HG03139 (cell line): ENCODE measurements around the gene C16orf96.

Experiments
- ATAC-seq: cut with Tn5 transposase; IDR thresholded peaks from one replicate; pipeline ENCODE4 v1.9.1; 2021; ENCODE audit not compliant: unreplicated experiment

The C16orf96 gene

DNA sequence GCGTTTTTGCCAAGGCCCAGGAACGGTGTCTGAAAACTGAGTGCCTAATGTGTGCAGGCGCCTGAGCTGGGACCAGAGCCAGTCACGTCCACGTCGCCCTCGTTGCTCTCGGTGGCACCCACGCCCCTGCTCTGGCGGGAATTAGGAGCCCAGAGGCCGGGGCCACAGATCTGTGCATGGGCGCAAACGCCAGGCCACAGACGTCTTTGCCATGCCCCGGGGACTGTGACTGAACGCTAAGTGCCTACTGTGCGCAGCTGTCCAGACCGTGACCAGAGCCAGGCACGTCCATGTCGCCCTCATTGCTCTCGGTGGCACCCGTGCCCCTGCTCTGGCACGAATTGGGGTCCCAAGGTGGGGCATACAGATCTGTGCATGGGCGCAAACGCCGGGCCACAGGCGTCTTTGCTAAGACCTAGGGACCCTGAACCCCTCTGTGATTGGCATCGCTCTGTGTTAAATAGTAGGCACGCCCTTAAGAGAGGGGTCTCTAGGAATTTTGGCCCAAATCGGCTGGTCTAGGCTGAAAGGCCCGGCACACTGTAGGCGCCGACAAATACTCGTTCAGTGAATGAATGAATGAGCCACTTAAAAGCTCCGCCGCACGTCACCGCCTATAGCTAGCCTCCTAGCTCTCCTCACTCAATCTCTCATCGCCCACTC lies 59.4 kb downstream of the C16orf96 start:
- no peak for ATAC-seq

DNA sequence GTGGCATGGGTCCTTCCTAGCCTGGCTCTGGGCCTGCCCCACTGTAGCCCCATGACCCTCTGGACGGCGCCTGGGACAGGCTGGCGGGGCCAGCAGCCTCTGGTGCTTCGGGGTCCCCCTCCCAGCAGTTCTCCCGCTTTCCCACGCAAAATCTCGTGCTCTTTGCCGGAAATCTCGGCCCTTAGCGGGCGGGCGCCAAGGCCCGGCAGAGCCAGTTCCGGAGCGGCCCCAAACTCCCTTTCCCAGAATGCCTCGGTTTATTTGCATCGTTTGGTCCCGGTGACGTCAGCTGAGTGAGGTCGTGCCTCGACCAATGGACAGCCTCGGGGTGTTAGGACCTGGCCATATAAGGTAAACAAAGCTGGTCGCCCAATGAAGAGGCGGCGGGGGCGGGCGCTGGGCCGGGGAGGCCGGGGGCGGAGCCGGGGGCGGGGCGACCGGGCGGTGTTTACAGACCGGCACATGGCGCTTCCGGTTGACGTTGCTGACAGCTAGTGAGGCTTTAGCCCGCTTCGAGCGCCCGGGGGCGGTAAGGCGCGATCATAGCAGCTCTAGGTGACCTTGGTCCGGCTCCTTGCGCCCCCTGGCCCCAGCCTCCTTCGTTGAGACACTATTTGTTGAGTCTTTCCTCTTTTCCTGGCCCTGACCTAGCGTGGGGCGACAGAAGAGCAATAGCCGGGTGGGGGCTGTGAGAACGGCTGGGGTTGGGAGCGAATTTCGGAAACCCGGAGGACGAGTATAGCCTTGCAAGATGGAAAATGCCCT lies 60.1 kb downstream of the C16orf96 start:
- peak; percentile 65 for ATAC-seq

DNA sequence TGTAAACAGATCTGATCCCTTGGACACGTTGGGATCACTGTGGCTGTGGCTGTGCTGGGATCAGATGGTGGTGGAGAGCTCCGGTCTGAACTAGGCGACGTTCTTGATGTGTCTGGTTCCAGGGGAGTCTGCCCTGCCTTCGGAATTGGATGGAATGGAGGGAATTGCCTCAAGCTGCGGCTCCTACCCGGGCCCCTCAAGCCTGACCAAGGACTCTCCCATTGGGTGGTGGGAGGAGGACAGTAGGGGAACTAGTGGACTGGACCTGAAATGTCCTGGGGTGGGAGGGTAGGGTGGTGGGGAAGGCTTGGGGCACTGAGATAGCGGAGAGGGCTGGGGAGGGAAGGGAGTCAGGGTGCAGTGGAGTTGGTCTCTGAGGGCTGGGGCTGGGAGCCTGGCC lies 61.7 kb downstream of the C16orf96 start:
- no peak for ATAC-seq

DNA sequence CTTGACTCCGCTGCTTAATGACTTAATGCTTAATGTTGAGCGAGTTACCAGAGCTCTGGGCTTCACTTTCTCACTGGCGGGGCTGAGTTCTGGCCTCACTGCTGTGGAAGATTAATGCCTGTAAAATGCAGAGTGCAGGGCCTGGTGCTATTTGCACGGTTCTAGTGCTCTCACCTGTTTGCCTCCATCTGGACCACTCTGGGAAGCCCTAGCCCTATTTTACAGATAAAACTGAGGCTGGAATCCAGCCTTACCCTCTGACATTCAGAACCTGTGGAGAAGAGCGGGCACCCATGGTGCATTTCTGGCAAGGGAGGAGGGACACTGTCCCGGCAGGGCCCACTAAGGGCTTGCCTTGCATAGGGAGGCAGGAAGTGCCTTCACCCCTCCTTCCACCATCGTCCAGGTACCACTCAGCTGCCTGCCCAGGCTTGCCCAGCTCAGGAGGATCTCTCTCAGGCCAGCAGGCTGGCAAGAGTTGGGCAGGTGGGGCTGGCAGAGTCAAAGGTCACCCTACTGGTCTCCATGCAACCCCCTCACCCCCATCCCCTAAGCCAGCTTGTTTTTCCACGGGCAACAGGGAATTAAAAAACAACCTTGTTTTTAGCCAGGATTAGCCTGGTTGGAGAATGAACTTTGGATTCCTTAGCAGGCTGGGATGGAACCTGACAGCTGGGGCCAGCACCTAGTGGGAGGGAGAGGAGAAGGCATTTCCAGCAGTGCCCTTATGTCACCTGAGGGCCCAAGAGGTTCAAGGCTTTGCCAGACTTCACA lies 62.7 kb downstream of the C16orf96 start:
- no peak for ATAC-seq

DNA sequence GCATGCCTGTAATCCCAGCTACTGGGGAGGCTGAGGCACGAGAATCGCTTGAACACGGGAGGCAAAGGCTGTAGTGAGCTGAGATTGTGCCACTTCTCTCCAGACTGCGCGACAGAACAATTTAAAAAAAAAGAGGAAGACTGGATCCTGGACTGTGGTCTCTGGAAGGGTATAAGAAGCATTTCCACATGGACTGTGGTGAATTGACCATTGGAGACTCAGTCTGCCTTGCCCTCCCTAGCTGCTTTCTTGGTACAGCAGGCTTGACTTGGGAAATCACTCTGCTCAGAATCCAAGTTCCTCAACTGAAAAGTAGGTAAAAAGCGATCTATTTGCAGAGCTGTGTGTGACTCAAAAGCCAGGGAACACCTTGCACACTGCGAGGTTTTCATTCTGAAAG lies 67.5 kb downstream of the C16orf96 start:
- ATAC-seq: no peak

DNA sequence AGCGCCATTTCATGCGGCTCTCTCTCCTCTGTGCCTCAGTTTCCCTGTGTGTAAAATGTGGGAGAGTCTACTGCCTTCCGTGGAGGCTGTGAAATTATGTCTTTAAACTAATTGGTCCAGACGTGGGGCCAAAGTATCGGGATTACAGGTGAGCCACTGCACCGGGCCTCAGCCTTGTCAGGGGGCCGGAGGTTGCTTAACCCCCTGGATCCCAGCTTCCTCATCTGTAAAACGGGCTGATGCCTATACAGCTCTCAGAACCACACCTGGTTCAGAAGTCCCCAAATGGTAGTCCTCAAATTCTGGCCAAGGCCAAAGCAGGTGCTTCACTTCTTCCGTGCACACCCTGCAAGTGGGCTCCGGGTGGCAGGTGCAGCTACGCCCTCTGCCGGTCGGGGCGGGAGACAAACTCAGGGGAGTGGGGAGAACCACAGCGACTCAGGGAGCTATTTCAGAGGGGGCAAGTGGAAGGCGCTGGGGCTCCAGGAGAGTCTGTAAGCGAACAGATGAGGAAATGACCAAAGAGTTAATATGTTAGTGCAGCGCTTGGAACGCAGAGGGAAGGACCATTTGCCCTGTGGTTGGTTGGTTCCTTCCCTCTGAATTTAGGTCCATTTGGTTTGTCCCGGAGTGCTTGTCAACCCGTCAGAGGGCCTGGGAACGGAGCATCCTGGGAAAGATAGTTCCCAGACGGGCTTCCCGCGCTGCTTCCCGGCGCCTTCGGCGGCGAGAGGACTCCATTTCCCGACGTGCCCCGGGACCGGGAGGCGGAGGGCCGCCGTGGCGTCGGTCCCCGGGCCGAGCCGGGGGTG lies 68.1 kb downstream of the C16orf96 start, which contains the start of gene MGRN1:
TSS of gene MGRN1 (plus strand) at position 812 of the 812 bp plus-strand sequence. CDS start 135 bp downstream, outside the sequence.
- peak; percentile 67 for ATAC-seq

DNA sequence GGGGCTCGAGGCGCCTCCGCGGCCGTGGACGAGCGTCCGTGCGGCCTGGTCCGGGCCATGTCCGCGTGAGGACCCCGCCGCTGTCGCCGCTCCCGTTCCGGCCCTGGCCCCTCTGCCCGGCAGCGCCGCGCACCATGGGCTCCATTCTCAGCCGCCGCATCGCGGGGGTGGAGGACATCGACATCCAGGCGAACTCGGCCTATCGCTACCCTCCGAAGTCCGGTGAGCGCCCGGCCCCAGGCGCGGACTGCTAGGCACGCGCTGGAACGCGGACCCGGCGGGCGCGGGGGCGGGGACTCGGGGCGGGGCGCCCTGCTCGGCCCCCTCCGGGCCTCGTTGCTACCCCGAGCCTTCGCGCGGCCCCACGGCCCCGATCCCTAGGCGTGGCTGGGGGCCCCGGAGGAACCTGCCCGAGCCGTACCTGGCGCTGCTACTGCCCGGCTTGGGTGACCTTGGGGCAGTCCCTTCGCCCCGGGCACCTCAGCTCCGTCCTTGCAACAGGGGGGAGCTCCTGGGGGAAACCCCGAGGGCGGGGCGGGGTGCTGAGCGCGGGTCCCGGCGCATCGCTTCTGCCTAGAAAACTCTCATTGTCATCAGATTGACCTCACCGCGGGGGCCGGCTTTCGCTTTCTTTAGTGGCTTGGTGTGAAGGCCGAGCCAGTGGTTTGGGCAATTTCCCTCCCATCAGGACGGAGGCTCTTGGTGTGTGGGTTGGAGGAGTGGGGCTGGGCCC lies 68.9 kb downstream of the C16orf96 start:
- ATAC-seq: peak; percentile 45

DNA sequence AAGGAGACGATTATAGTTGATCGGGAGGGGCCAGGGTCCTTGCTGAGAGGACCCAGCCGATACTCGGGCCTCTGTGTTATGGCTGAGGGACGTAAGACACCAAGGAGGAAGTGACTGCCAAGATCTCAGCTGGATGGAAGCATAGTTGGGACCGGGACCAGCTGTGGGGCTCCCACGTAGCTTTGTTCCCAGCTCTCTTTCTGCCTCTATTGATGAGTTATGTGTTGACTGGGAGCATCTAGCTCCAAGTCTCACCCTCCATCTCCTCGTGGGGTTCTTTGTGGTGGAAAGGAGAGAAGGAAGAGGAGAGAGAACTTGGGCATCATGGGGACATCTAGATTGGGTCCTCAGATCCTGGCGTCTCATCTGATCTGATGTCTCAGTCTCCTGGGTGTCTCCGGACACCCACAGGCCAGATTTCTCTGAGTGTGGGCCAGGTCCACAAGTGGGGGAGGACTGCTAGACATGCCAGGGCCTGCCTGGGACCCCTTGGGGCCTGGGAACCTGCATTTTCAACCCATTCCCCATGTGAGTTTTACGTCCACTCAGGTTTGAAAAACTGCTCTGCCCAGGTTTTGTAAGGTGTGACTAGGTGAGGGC lies 69.5 kb downstream of the C16orf96 start:
- peak; percentile 16 for ATAC-seq

DNA sequence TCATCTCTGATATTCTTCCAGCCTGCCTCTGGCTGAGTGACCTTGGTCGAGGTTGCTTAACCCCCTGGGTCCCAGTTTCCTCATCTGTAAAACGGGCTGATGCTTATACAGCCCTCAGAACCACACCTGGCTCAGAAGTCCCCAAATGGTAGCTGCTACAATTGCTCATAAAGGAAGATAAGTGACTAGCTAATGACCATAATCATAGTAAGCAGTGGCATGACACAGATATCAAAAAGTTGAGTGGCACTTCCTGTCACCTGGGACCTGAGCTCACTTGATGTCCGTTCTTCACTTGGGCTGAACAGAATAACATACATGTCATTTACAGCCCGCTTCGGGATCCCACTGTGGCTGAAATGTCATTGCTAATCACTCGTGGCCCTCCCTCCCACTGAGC lies 70.3 kb downstream of the C16orf96 start:
- no peak for ATAC-seq

DNA sequence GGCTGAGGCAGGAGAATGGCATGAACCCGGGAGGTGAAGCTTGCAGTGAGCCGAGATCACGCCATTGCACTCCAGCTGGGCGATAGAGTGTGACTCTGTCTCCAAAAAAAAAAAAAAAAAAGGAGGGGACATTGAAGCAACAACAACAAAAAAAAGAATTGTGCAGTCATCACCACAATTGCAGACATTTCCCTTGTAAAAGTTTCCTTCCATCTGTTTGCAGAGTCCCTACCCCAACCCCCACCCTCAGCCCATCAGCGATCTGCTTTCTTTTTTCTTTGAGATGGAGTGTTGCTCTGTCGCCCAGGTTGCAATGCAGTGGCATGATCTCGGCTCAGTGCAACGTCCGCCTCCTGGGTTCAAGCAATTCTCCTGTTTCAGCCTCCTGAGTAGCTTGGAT lies 72.1 kb downstream of the C16orf96 start:
- no peak for ATAC-seq

DNA sequence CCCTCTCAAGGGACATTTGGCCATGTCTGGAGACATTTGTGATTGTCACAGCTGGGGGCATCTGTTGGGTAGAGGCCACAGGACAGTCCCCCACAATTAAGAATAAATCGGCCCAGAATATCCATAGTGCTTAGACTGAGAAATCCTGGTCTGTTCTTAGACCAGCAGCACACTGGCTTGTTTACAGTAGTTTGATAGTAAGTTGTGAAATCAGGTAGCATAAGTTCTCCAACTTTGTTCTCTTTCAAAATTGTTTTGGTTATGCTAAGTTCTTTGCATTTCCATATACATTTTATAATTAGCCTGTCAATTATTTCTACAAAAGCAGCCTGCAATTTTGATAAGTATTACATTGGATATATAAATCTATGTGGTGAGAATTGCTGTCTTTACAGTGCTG lies 75.3 kb downstream of the C16orf96 start:
- ATAC-seq: no peak

DNA sequence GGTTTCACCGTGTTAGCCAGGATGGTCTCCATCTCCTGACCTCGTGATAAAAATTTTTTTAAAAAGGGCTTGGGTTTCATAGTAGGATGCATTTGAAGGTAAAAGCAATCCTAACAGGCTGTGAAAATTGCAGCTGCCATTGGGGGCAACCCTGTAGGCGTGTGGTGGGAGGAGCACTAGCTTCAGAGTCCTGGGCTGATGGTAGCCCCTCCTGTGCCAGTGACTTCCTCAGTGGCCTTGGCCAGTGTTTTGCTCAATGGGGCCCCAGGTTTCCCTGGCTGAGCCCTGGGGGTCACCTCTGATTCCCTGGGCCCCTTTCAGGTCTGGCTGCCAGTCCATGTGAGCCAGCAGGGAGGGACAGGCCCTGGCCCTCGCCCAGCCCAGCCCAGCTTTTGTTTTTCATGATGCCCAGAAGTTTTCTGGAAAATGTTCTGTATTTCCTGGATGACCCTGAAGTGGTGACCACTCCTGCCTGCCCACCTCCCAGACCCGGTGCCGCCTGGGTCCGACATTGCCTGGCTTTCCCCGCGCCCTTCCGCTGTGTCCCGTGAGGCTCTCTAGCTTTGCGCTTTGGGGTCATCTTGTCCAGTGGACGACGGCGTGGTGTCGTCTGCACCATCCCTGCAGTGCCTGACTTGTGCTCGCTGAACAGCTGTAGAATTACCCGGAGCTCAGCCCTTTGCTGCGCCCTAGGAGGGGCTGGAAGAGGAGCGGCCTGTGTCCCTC lies 77.9 kb downstream of the C16orf96 start:
- ATAC-seq: no peak

DNA sequence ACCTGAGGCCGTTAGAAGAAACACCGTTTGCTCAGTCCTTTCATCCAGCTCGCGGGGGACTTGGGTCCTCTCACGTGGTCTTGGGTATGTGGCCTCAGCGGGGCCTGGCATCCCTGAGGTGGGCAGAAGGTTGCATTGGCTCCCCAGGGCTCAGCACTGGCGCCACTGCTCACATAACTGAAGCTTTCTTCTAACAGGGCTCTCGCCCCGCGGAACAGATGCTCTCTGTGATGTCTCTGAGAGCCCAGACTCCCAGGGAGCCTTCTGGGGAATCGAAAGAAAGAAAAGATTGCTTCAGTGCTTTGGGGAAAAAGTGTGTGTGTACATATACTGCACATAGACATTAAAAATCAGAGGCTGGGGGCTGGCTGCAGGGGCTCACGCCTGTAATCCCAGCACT lies 78.6 kb downstream of the C16orf96 start:
- no peak for ATAC-seq

DNA sequence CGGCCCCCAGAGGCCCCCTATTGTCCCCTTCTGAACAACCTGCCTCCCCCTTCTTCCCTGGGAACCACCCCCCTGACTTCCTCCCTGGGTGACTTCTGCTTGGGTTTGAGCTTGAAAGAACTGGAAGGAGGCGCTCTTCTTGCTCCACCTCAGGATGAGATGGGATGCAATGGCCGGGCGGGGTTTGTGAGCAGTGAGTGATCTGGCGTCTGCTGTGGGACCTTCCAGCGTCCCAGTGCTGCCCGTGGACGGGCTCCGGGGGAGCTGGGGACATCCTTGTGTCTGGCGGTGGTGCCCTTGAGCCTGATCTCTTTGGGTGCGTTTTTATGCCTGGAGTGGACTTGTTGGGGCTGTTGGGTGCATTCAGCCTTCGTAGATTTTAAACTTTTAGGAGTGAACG lies 80.1 kb downstream of the C16orf96 start:
- no peak for ATAC-seq

DNA sequence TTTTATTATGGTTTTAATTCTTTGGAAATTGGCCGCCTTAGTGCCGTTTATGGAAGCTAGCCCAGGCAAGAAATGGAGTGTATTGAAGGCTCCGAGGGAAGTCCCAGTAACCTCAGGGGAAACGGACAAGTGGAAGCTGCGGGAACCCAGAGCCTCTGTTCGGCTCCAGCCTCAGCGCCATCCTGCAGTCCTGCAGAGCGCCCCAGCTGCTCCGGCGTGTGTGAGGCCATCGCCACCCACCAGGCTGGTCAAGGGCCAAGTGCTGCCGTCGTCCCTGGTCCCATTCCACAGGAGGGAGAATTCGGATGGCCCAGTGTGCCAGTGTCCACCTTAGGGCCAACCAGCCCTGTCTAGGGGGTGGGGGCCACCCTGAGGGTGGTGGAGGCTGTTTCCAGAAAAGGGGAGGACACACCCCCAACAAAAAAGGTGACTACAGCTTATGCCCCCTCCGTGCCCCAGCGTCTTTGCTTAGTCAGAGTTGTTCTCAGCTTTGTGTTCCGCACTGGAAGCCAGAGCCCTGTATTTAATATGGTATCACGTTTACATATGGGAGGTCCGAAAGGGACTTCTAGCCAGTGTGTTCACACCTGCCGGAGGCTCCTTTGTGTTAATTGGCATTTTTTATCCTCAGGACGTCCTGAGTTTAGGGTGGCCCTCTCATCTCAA lies 81.5 kb downstream of the C16orf96 start:
- no peak for ATAC-seq

DNA sequence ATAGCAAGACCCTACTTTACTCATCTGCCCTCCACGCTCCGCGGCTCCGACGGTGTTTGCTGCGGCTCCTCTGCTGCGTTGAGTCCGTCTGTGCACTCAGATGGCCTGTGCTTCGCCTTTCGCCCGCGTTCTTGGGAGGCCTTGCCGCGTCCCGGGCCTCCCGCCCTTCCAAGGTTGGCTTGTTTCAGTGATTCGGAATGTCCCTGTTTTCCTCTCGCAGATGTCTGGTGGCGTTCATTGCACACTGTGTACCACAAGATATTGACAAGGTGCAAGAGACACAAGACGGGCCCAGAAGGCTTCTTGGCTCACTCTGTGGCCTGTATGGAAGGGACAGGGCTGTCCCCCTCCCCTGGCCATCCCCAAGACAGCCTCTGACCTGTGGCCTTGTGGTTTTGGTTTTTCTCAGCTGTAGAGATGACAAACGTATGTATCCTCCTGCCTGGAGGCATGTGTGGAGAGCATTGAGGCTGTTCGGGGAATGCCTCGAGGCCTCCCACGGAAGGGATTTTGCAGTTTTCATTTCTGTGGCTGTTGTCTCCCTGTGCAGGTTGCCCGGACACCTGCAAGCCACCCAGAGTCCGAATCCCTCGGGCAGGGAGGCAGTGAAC lies 83.9 kb downstream of the C16orf96 start:
- no peak for ATAC-seq

DNA sequence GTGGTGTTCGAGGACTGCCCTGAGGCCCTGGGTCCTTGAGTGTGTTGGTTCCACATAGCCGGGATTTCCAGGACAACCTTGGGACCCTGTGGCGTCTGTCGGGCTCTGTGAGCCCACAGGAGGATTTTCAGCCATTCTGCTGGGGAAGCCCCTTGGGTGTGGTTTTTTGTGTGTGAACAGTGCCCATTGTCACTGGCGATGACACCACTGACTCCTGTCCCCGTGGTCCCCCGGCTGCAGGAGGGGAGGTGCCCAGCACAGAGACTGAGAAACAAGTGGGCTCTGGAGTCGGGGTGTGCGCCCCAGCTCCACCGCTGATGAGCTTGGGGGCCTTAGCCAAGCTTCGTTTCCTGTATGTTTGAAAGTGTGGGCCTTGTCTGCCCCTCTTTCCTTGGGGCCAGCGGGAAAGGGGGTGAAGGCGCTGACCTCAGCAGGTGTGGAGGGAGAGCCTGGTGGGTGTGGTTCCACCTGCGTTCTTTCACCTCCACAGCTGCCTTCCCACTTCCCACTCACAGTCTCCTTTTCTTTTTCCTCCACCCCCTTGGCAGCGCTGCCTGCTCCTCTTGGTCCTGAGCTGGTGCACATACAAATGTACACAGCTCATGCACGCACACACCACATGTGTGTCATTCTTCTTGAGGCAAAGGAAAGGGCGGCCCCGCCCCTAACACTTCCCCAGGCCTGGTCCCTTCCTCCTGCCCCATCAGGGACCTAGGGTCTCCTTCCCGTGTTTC lies 84.6 kb downstream of the C16orf96 start:
- ATAC-seq: no peak

DNA sequence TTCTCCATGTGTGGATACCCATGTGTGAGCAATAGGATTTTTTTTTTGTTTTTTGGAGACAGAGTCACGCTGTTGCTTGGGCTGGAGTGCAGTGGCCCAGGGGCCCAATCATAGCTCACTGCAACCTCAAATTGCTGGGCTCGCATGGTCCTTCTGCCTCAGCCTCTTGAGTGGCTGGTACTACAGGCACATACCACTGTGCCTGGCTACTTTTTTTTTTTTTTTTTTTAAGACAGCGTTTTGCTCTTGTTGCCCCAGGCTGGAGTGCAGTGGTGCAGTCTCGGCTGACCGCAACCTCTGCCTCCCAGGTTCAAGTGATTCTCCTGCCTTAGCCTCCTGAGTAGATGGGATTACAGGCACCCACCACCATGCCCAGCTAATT lies 85.2 kb downstream of the C16orf96 start:
- ATAC-seq: no peak
